AG04450 (cell line): ENCODE data around the gene LIMK1. TPM values are rescaled to one million over a fixed set of nuclear protein-coding genes. Genes with fewer than 3 reads are reported as not detected.

Experiments used
- CTCF ChIA-PET: fragments of 300-600, 350-600 bp; formaldehyde crosslinking; extraction: SDS; loops from one replicate; lab custom pipeline; 2022; ENCODE audit warnings: antibody characterized with exemption, inconsistent platforms; lab: Charles Lee
- POLR2A ChIA-PET: fragments of 350-600 bp; formaldehyde crosslinking; extraction: SDS; loops from one replicate; lab custom pipeline; 2021; ENCODE audit warnings: antibody characterized with exemption, inconsistent platforms; lab: Yijun Ruan, JAX
- DNase-seq: peaks from one replicate; pipeline ENCODE4 v3.0.0-alpha.2; 2011; ENCODE audit warnings: low read depth, low spot score
- H3K27ac ChIP-seq: one replicate; pipeline ENCODE4 v1.5.1; 2012; ENCODE audit warnings: low read depth, low read length, control low read depth
- H3K27me3 ChIP-seq: one replicate; pipeline ENCODE4 v1.6.0; 2012; ENCODE audit warnings: low read length; ENCODE audit not compliant: control insufficient read depth, insufficient read depth
- H3K4me3 ChIP-seq: 2 replicates; pipeline ENCODE4 v1.5.1; 2011; ENCODE audit warnings: mild to moderate bottlenecking, low read depth, low read length, control low read depth
- H3K9me3 ChIP-seq: 2 replicates; pipeline ENCODE4 v1.5.1; 2012; ENCODE audit warnings: low read length; ENCODE audit not compliant: control insufficient read depth, insufficient read depth
- CTCF ChIP-seq: IDR thresholded peaks from 2 replicates; pipeline ENCODE4 v1.5.1; 2011; ENCODE audit warnings: low read depth, low read length, control low read depth, inconsistent platforms
- polyA plus RNA-seq: library from polyadenylated mRNA; depleted of rRNA; stranded (reverse); fragments of >200 nt; gene quantifications from 2 replicates; pipeline ENCODE4 v1.2.3, GENCODE V29; 2011

Gene LIMK1
- polyA plus RNA-seq, 1 experiment: 33.0 TPM

- no peaks in the 10 kb centered on the region; the same call in 1 of the 2 replicates for H3K9me3 ChIP-seq
- ChIA-PET CTCF (interaction anchor here (0.6 to 3.4 kb wide), 9 partner anchors 9 to 434 kb away, joined by 3 to 18 read pairs (median 4); no protein-coding TSS in a partner anchor), POLR2A (interaction anchor here (0.5 kb wide), 1 partner anchor 333 kb away, joined by 4 read pairs; no protein-coding TSS in a partner anchor)
- H3K4me3 ChIP-seq: no peak overlapping the region
- DNase-seq: no peak
- no peaks in the 10 kb centered on the region for H3K27me3 ChIP-seq
- H3K27ac ChIP-seq: no peak overlapping the region
- no peak for TF ChIP-seq CTCF
Observed at GRCh38 chr7:74069790-74070618, 13.6 kb upstream of the LIMK1 start.

GRCh38 chr7:74070619-74070921 lies 13.0 kb upstream of the LIMK1 start:
- H3K27ac ChIP-seq: no peak overlapping the region
- TF ChIP-seq CTCF: no peak
- ChIA-PET POLR2A (no interaction called here), CTCF (interaction anchor here (0.6 to 1.4 kb wide), 2 partner anchors 21 to 44 kb away, joined by 3 read pairs; no protein-coding TSS in a partner anchor)
- H3K27me3 ChIP-seq: no peaks in the 10 kb centered on the region
- H3K9me3 ChIP-seq: no peaks in the 10 kb centered on the region; the same call in 1 of the 2 replicates
- no peak overlapping the region for H3K4me3 ChIP-seq
- DNase-seq: no peak

GRCh38 chr7:74071121-74071520 lies 12.5 kb upstream of the LIMK1 start:
- no peak overlapping the region for H3K4me3 ChIP-seq
- ChIA-PET CTCF (no interaction called here), POLR2A (no interaction called here)
- no peak for DNase-seq
- no peak for TF ChIP-seq CTCF
- no peaks in the 10 kb centered on the region for H3K27me3 ChIP-seq
- H3K27ac ChIP-seq: no peak overlapping the region
- H3K9me3 ChIP-seq: no peaks in the 10 kb centered on the region; the same call in 1 of the 2 replicates

GRCh38 chr7:74074770-74075169 lies 8.8 kb upstream of the LIMK1 start:
- H3K27ac ChIP-seq: no peak overlapping the region
- ChIA-PET POLR2A (no interaction called here), CTCF (no interaction called here)
- no peaks in the 10 kb centered on the region for H3K9me3 ChIP-seq
- H3K4me3 ChIP-seq: no peak overlapping the region
- no peak for TF ChIP-seq CTCF
- no peak for DNase-seq
- H3K27me3 ChIP-seq: no peaks in the 10 kb centered on the region

GRCh38 chr7:74078461-74078860 lies 5.1 kb upstream of the LIMK1 start:
- DNase-seq: no peak
- H3K9me3 ChIP-seq: no peaks in the 10 kb centered on the region
- POLR2A ChIA-PET: interaction anchor here (0.5 to 1.2 kb wide), 4 partner anchors 14 to 141 kb away, joined by 3 to 4 read pairs (median 4); no protein-coding TSS in a partner anchor
- CTCF ChIA-PET: interaction anchor here (1.3 to 1.9 kb wide), 2 partner anchors 10 to 322 kb away, joined by 6 to 18 read pairs; no protein-coding TSS in a partner anchor
- peak overlapping the region; percentile 81 for H3K27ac ChIP-seq
- no peak for TF ChIP-seq CTCF
- no peaks in the 10 kb centered on the region for H3K27me3 ChIP-seq
- H3K4me3 ChIP-seq: no peak overlapping the region
